SK-N-SH (cell line): ENCODE measurements around the gene ISG20.

Experiments used
- EP300 ChIP-seq, 2 experiments: IDR thresholded peaks; 2 replicates each; pipeline versions ENCODE4 v1.4.0 to v1.6.1; 2012; ENCODE audit warnings: borderline replicate concordance in 1 of 2, low read depth in 1 of 2, low read length in 1 of 2
- MEF2A ChIP-seq: IDR thresholded peaks from 2 replicates; pipeline ENCODE4 v1.4.0; 2012; ENCODE audit warnings: low read depth, borderline replicate concordance
- POLR2AphosphoS5 ChIP-seq: IDR thresholded peaks from 2 replicates; pipeline ENCODE4 v1.6.1; 2012; ENCODE audit warnings: low read depth, low read length
- TF ChIP-seq, protein P1 (sequence below): fragments of 200-600 bp; sonication (generic); IDR thresholded peaks from 2 replicates; pipeline ENCODE4 v1.6.1; 2017; ENCODE audit warnings: antibody characterized with exemption, mild to moderate bottlenecking, moderate library complexity
- TF ChIP-seq, protein P2 (sequence below): IDR thresholded peaks from 2 replicates; pipeline ENCODE4 v1.6.1; 2012; ENCODE audit warnings: mild to moderate bottlenecking, low read depth, low read length, moderate library complexity
- TF ChIP-seq, protein P3 (sequence below): IDR thresholded peaks from 2 replicates; pipeline ENCODE4 v1.4.0; 2012; ENCODE audit warnings: low read depth

DNA sequence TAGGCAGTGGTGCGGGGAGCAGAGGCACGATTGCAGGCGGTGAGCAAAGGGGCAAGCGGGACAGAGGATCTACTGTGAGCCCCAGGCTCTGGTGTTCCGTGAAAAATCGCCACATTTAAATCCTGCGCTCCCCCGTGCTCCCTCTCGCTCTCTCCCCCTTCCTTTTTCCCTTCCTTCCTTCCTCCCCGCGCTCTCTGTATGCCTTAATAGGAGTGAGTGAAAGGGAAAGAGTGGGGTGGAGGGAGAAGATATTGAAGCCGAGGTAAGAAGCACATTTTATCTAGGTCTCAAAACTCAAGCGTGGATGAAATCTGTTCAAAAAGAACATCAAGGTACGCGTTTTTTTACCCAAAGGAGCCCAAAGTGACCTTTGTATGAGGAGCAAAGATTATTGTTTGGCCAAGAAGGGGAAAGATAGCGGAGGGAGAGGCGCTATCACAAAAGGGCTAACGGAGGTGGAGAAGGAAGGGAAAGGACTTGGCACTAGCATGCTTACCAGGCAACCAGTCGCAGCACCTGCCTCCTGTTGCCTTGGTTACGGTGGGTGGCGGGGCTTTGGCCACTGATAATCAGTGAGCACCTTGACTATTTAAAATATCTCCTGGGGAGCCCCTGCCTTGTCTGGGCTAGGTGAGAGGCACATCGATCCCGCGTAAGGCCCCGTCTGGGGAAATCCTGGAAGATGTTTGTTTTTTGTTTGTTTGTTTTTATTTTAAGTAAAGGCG is 32.6 kb upstream of the ISG20 start:
- no peak for TF ChIP-seq POLR2AphosphoS5
- TF ChIP-seq MEF2A = no peak
- TF ChIP-seq EP300 (IDR thresholded peaks at IDR 0.05; ENCODE audit: borderline replicate concordance in 1 of 2, low read depth in 1 of 2, low read length in 1 of 2) = no peak
- TF ChIP-seq, protein P1, sequence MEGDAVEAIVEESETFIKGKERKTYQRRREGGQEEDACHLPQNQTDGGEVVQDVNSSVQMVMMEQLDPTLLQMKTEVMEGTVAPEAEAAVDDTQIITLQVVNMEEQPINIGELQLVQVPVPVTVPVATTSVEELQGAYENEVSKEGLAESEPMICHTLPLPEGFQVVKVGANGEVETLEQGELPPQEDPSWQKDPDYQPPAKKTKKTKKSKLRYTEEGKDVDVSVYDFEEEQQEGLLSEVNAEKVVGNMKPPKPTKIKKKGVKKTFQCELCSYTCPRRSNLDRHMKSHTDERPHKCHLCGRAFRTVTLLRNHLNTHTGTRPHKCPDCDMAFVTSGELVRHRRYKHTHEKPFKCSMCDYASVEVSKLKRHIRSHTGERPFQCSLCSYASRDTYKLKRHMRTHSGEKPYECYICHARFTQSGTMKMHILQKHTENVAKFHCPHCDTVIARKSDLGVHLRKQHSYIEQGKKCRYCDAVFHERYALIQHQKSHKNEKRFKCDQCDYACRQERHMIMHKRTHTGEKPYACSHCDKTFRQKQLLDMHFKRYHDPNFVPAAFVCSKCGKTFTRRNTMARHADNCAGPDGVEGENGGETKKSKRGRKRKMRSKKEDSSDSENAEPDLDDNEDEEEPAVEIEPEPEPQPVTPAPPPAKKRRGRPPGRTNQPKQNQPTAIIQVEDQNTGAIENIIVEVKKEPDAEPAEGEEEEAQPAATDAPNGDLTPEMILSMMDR = no peak
- TF ChIP-seq, protein P2, sequence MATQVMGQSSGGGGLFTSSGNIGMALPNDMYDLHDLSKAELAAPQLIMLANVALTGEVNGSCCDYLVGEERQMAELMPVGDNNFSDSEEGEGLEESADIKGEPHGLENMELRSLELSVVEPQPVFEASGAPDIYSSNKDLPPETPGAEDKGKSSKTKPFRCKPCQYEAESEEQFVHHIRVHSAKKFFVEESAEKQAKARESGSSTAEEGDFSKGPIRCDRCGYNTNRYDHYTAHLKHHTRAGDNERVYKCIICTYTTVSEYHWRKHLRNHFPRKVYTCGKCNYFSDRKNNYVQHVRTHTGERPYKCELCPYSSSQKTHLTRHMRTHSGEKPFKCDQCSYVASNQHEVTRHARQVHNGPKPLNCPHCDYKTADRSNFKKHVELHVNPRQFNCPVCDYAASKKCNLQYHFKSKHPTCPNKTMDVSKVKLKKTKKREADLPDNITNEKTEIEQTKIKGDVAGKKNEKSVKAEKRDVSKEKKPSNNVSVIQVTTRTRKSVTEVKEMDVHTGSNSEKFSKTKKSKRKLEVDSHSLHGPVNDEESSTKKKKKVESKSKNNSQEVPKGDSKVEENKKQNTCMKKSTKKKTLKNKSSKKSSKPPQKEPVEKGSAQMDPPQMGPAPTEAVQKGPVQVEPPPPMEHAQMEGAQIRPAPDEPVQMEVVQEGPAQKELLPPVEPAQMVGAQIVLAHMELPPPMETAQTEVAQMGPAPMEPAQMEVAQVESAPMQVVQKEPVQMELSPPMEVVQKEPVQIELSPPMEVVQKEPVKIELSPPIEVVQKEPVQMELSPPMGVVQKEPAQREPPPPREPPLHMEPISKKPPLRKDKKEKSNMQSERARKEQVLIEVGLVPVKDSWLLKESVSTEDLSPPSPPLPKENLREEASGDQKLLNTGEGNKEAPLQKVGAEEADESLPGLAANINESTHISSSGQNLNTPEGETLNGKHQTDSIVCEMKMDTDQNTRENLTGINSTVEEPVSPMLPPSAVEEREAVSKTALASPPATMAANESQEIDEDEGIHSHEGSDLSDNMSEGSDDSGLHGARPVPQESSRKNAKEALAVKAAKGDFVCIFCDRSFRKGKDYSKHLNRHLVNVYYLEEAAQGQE = no peak
- TF ChIP-seq, protein P3, sequence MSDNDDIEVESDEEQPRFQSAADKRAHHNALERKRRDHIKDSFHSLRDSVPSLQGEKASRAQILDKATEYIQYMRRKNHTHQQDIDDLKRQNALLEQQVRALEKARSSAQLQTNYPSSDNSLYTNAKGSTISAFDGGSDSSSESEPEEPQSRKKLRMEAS = no peak
